T-helper 9 cell (primary cell): Measurements from ENCODE around the gene PRODH2.
A peak's percentile ranks its signal among the peaks of the same experiment; 100 is the strongest.
"Not testable (repeated sequence)": the region's sequence is repeated elsewhere in the genome, so short reads cannot be mapped to it uniquely, and the experiment has no call there.

Experiments used
- DNase-seq: peaks from one replicate; pipeline ENCODE4 v3.0.0-alpha.2; 2020

The PRODH2 gene

DNA sequence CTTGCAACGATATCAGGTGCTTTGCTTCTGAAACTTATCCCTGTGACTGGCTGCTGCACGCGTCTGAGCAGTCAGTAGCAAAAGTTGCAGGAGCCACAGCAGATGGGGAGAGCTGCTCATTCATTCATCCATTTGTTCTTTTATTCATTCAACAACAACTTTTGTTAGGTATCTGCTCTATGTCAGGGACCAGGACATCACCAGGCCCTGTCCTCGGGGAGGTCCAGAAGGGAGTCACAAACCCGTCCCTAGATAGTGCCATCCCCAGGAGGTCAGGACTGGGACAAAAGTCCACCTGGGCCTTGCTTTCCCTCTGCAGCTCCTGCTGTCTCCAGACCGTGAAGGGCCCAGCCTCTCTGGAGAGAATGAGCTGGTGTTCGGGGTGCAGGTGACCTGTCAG lies 34.7 kb downstream of the PRODH2 start:
- DNase-seq, result no peak

DNA sequence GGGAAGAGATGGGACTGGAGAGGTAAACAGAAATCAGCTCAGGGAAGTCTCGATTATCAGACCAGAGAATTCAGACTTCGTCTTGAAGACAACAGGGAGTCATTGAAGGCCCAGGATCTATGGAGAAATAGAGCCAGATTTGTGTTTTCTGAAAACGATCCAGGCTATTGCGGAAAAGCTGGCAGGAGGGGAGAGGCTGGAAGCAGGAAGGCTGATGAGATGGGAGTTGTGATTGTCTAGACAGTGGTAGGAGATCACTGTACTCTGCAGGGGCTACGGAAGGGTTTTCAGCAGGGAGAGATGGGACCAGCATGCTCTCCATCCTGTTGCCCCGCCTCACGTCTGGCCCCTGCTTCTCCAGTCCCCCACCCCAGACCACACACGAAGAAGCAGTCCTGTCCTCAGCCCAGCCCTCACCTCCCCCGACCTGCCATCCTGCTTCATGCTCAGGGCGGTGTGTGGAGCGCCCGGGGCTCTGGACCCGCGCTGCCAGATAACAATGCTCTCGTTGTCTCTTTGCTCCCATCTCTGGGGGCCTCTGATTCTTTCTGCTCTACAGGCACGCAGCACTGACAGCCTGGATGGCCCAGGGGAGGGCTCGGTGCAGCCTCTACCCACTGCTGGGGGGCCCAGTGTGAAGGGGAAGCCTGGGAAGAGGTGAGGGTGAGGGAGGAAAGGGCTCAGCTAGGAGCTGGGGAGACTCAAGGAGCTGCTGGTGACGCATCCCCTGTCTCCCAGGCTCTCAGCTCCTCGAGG lies 35.4 kb downstream of the PRODH2 start:
- no peak for DNase-seq

- no peak for DNase-seq
Observed at GRCh38 chr19:35776102-35776788, 36.4 kb downstream of the PRODH2 start.

GRCh38 chr19:35775298-35776101 lies 37.1 kb downstream of the PRODH2 start, which contains the start of gene ARHGAP33:
TSS of gene ARHGAP33 (plus strand) at chr19:35775564. CDS start at chr19:35775659, 95 bp downstream.
- DNase-seq, result peak; percentile 98

GRCh38 chr19:35775046-35775297 lies 37.7 kb downstream of the PRODH2 start:
- DNase-seq, result no peak

DNA sequence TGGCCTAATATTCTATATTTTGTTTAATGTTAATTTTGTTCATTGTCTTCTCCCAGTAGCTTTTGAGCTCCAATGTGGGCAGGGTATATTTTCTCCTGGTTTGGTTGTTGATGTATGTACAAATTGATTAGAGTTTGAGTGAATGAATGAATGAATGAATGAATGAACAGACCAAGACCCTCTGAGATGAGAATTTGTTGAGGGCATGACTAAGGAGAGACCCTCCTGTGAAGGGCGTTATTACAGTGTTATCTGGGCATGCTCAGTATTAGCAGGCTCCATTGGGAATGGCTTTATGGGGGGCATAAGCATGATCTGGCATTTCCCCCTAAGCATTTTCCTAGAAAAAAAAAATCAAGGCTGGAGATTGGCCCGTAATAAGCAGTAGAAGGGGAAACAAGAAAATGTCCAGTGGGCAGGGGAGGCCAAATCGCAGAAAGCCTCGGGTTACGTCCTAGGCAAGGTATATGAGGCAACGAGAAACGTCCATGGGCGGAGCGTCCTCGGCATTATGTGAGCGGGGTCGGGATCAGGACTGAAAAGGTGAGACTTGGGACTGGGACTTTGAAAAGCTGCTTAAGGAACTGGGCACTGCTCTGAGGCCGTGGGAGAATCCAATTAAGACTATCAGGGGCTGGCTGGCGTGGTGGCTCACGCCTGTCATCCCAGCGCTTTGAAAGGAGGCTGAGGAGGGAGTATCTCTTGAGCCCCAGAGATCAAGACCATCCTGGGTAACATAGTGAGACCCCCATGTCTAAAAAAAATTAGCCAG lies 38.2 kb downstream of the PRODH2 start:
- DNase-seq, result no peak

DNA sequence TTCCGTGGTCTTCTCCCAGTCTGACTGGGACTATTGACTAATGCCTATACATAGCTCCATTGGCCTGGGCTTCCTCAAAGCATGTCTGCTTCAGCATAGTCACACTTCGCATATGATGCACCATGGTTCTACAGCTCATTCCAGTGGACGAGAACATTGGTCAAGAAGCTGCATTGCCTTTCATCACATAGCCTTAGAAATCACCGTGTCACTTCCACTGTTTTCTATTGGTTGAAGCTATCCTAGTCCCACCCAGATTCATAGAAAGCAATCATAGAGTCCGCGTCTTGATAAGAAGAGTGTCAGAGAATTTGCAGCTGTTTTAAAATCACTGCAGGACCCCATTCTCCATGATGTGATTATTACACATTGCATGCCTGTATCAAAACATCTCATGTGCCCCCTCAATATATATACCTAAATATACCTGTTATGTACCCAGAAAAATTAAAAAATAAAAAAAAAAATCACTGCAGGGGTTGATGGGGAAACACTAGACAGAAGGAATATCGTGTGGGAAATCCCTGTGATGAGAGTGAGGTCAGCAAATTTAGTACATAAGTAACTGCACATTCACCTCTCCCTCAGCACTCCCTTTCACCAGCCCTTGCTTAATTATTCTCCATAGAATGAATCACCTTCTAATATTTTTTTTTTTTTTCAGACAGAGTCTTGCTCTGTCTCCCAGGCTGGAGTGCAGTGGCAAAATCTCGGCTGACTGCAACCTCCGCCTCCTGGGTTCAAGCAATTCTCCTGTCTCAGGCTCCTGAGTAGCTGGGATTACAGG lies 39.4 kb downstream of the PRODH2 start:
- DNase-seq, result no peak

DNA sequence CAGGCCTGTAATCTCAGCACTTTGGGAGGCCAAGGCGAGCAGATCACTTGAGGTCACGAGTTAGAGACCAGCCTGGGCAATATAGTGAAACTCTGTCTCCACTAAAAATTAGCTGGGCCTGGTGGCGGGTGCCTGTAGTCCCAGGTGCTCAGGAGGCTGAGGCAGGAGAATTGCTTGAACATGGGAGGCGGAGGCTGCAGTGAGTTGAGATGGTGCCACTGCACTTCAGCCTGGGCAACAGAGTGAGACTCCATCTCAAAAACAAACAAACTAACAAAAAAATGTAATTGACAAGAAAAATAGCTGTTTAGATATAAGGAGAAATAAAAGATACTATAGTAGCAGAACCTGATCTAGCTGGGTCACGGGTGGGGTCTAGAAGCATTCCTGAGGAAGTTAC lies 40.3 kb downstream of the PRODH2 start:
- not testable (repeated sequence) for DNase-seq

GRCh38 chr19:35768082-35768421 lies 44.6 kb downstream of the PRODH2 start:
- DNase-seq, result no peak

DNA sequence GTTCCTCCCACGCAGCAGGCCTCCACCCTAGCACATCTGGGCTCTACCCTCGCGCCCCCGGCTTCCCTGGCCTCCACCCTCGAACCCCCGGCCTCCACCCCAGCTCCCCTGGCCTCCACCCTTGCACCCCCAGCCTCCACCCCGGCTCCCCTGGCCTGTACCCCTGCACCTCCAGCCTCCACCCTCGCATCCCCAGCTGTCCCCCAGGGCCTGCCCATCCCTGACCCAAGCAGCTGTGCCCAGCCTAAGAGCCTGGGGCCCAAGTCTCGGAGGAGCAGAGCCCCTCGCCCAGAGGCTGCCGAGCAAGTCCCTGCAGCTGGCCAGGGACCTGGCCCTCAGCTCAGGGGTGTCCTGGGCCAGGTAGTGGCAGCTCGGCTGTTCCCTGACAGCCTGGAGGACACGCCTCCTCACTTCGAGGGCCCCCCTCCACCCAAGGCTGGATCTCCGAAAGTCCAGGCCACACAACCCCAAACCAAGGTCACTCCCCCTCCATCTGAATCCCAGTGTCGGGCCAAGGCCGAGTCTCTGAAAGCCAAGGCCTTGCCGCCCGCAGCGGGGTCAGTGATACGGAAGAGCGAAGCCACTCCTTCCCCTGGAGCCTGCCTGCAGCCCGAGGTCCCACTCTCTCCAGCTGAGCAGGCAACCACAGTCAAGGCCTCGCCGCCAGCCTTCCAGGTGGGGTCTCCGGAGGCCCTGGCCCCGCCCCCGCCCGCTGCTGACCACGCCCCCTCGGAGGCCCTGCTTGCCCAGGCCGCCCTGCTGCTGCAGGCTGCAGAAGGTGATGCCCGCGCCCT lies 45.2 kb downstream of the PRODH2 start:
- no peak for DNase-seq

GRCh38 chr19:35766571-35767104 lies 46.0 kb downstream of the PRODH2 start:
- no peak for DNase-seq

DNA sequence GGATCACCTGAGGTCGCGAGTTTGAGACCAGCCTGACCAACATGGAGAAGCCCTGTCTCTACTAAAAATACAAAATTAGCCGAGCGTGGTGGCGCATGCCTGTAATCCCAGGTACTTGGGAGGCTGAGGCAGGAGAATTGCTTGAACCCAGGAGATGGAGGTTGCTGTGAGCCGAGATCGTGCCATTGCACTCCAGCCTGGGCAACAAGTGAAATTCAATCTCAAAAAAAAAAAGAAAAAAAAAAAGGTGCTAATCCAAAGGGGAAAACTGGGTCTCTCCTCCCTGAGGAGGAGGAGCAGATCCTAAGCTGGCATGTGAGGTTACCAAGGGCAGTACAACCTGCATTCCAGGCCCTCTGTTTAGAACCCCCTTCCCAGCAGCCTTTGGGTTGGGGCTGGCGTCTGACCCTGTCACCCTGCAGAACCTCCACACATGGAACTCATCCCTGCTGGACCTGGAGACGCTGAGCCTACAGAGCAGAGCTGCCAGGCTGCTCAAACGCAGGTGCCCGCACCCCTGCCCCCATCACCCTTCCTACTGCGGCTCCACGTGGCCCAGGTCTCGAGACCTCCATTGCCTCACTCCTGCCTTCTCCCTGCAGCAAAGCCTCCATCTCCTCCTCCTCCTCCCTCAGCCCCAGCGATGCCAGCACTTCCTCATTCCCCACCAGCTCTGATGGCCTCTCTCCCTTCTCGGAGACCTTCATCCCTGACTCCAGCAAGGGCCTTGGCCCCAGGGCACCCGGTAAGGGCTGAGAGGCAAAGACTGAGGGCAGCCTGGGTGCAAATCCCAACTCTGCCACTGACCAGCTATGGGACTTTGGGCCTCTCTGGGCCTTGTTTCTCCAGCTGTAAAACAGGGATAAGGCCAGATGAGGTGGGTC lies 48.0 kb downstream of the PRODH2 start:
- no peak for DNase-seq

DNA sequence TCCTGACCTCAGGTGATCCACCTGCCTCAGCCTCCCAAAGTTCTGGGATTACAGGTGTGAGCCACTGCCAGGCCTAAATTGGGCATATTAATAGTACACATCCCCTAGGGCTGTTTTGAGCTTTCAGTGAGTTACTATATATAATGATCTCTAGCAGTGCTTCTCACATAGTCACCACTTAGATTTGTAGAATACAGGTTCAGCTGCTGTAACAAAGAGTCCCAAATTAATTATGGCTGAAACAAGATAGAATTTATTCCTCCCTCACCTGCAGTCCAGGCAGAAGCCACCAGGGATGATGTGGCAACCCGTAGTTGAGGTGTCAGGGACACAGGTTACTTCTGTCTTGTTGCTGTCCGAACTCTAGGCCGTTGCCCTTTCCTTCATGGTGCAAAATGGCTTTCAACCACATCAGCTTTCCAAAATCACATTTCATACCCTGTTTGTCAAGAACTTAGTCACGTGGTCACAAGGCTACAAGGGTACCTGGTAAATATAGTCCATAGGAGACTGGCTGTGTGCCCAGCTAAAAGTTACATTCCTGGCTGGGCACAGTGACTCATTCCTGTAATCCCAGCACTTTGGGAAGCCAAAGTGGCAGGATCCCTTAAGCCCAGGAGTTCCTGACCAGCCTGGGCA lies 51.8 kb downstream of the PRODH2 start:
- no peak for DNase-seq

GRCh38 chr19:35759697-35760096 lies 52.9 kb downstream of the PRODH2 start:
- no peak for DNase-seq

DNA sequence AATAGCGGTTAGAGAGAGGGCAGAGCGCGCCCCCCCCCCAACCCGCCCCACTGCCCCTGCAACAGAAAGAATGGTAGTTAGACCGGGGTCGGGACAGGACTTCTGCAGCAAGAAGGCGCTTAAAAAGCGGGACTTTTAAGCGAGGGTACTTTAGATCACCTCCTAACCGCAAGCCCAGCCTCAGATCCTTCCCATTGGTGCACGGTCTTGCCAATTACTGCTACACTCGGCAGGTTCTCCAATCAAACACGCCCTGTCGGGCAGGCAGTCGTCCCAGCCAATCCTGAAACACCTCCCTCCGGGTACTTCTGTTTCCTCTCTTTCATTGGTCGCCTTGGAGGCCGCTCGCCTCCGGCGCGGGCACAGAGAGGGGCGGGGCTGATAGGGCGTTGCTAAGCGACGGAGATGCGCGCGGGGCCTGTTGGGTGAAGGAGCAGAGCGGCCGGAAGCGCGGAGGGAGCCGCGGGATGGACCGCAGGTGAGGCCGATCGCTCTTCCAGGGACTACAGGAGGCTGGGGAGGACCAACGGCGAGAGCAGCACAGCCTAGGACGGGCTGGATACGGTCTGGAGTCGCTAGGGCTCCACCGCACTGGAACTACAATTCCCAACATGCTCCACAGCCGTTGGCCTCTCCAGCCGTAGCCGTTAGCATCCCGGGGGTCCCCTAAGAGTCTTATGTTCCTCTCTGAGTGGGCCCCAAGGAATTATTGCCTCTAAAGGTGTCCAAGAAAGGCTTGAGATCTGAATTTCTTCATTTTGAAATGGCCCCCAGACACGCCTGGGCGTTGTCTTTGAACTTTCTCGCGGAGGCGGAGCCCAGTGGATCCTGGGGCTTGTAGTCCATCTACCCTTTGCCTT lies 54.7 kb downstream of the PRODH2 start, which contains the start of gene PROSER3:
PROSER3 (plus strand) TSS at position 428 of the 860 bp plus-strand sequence; CDS start at position 468, 40 bp downstream.
- peak; percentile 95 for DNase-seq

DNA sequence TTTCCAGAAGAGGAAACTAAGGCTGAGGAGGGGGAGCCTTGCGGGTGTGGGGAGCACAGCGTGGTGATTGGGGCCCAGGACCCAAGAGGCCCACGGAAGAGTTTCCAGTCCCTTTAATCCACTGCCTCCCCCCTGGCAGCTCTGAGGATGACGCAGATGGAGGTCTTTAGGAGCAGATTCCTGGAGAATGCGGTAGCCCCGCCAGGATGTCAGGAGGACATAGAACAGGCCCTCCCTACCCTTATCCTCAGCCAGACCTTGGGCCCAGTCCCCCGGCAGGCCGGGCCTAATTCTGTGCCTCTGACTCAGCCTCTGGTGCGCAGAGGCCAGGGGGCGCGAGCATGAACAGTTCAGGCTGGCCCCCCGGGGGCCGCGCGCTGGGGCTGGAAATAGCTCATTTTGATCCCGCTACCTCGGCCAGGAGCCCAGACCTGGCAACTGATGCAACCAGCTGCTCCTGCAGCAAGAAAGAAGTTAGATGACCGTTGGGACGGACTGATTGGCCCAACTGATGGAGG lies 55.4 kb downstream of the PRODH2 start:
- DNase-seq, result no peak

GRCh38 chr19:35756377-35757230 lies 56.0 kb downstream of the PRODH2 start, which contains the start of gene HSPB6:
TSS of gene HSPB6 (minus strand) at chr19:35757029. CDS start at chr19:35757008, 21 bp downstream.
- no peak for DNase-seq
